ENCODE data around the gene PCSK1N.
"Not testable (repeated sequence)": the region's sequence is repeated elsewhere in the genome, so short reads cannot be mapped to it uniquely, and the experiment has no call there.

DNA sequence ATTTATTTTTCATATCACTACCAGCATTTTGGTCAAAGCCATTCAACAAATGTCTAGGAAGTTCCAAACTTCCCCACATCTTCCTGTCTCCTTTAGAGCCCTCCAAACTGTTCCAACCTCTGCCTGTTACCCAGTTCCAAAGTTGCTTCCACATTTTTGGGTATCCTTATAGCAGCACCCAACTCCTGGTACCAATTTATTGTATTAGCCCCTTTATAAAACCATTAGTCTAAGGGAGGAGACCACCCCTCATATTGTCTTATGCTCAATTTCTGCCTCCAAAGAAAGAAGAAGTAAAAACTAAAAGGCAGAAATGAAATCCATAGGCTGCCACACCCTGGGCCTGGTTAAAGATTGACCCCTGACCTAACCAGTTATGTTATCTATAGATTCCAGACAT lies 18.1 kb upstream of the PCSK1N start:
- TF ChIP-seq, protein P1, sequence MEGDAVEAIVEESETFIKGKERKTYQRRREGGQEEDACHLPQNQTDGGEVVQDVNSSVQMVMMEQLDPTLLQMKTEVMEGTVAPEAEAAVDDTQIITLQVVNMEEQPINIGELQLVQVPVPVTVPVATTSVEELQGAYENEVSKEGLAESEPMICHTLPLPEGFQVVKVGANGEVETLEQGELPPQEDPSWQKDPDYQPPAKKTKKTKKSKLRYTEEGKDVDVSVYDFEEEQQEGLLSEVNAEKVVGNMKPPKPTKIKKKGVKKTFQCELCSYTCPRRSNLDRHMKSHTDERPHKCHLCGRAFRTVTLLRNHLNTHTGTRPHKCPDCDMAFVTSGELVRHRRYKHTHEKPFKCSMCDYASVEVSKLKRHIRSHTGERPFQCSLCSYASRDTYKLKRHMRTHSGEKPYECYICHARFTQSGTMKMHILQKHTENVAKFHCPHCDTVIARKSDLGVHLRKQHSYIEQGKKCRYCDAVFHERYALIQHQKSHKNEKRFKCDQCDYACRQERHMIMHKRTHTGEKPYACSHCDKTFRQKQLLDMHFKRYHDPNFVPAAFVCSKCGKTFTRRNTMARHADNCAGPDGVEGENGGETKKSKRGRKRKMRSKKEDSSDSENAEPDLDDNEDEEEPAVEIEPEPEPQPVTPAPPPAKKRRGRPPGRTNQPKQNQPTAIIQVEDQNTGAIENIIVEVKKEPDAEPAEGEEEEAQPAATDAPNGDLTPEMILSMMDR (IDR thresholded peaks at IDR 0.05) = not testable (repeated sequence)
- TF ChIP-seq POLR2A (IDR thresholded peaks at IDR 0.05) = not testable (repeated sequence)

Measured in lower leg skin (tissue), 3 donors.